GM21786 (cell line): ENCODE measurements around the gene PTER.
A peak's percentile ranks its signal among the peaks of the same experiment; 100 is the strongest.

Experiments
- ATAC-seq: cut with Tn5 transposase; IDR thresholded peaks from one replicate; pipeline ENCODE4 v1.9.1; 2021; ENCODE audit not compliant: unreplicated experiment

Gene PTER

GRCh38 chr10:16466001-16466400, 29.2 kb downstream of the PTER start:
- ATAC-seq = no peak

GRCh38 chr10:16470747-16471146, 33.9 kb downstream of the PTER start:
- no peak for ATAC-seq

GRCh38 chr10:16472828-16473227, 36.0 kb downstream of the PTER start:
- ATAC-seq = no peak

GRCh38 chr10:16477757-16478156, 40.9 kb downstream of the PTER start:
- ATAC-seq = no peak

GRCh38 chr10:16478801-16479200, 42.0 kb downstream of the PTER start:
- ATAC-seq = no peak

- no peak for ATAC-seq
These were observed 44.4 kb downstream of the PTER start for GRCh38 chr10:16481052-16481728.

GRCh38 chr10:16483241-16483917, 46.6 kb downstream of the PTER start:
- no peak for ATAC-seq

GRCh38 chr10:16490511-16490910, 53.7 kb downstream of the PTER start:
- ATAC-seq = no peak

GRCh38 chr10:16491933-16492332, 55.1 kb downstream of the PTER start:
- no peak for ATAC-seq

GRCh38 chr10:16493884-16494536, 57.2 kb downstream of the PTER start:
- no peak for ATAC-seq

GRCh38 chr10:16497911-16498310, 61.1 kb downstream of the PTER start:
- ATAC-seq = no peak

GRCh38 chr10:16505161-16505560, 68.4 kb downstream of the PTER start:
- ATAC-seq = no peak

- no peak for ATAC-seq
These were observed 73.2 kb downstream of the PTER start for GRCh38 chr10:16509996-16510395.

- no peak for ATAC-seq
These were observed 74.0 kb downstream of the PTER start for GRCh38 chr10:16510843-16511242.

GRCh38 chr10:16518822-16519221, 82.0 kb downstream of the PTER start:
- no peak for ATAC-seq

GRCh38 chr10:16519250-16519907, 82.6 kb downstream of the PTER start:
- peak; percentile 30 for ATAC-seq

- ATAC-seq = peak; percentile 27
These were observed 83.4 kb downstream of the PTER start for GRCh38 chr10:16519908-16520861.

GRCh38 chr10:16520900-16521299, 84.1 kb downstream of the PTER start:
- ATAC-seq = peak; percentile 55

- ATAC-seq = peak; percentile 27
These were observed 84.7 kb downstream of the PTER start, which contains the start of gene C1QL3 for GRCh38 chr10:16521311-16522016. C1QL3 (minus strand) TSS chr10:16521879; CDS start chr10:16521065, 814 bp downstream.

- ATAC-seq = no peak
These were observed 90.6 kb downstream of the PTER start for GRCh38 chr10:16527452-16527851.
